ENCODE measurements around the gene FGGY. TPM values are rescaled to one million over a fixed set of nuclear protein-coding genes. Genes with fewer than 3 reads are reported as not detected.

Gene FGGY
- total RNA-seq, 1 donor = 24.6 TPM

DNA sequence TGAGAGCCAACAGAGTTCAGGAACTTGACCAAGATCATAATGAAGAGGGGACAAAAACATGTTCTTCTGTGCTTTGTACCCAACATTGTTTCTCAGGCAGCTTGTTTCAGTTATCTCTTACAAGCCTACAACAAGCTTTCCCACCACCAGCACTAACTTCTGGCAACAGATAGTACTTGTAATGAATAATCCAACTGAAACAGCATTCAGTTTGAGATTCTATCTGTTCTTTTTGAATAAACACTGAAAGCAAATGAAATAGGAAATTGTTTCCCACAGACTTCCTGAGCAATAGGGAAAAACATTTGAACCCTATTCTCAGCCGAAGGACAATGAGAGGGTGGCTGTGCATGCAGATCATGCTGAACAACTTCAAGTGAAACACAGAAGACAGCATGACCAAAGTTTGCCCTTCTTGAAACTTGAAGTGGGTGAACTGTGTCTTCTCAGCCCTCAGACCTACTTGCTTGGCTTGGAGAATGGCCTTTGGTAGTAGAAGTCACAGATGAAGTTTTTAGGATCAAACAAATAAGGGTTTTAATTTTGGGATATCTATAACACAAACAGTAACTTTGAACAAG lies 506.7 kb downstream of the FGGY start:
- TF ChIP-seq, protein P1, sequence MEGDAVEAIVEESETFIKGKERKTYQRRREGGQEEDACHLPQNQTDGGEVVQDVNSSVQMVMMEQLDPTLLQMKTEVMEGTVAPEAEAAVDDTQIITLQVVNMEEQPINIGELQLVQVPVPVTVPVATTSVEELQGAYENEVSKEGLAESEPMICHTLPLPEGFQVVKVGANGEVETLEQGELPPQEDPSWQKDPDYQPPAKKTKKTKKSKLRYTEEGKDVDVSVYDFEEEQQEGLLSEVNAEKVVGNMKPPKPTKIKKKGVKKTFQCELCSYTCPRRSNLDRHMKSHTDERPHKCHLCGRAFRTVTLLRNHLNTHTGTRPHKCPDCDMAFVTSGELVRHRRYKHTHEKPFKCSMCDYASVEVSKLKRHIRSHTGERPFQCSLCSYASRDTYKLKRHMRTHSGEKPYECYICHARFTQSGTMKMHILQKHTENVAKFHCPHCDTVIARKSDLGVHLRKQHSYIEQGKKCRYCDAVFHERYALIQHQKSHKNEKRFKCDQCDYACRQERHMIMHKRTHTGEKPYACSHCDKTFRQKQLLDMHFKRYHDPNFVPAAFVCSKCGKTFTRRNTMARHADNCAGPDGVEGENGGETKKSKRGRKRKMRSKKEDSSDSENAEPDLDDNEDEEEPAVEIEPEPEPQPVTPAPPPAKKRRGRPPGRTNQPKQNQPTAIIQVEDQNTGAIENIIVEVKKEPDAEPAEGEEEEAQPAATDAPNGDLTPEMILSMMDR (IDR thresholded peaks at IDR 0.05; ENCODE audit: extremely low read depth, low read depth, low read length) = no peak

DNA sequence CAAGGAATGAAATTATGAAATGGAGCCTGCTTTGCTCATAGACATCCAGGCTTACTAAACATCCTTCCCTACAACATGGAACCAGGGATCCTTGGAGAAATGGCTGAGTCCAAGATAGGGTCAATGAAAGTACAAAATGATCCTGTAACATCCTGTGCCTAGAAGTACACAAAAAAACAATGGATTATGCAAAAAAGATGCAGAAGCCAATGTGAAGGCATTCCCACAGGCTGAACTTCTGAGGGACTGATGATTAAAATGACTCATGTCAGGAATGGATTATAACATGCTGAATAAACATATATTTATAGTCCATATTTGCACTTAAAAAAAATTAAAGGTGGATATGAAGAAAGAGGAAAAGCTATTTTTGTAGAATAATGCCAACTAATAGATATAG lies 507.4 kb downstream of the FGGY start:
- TF ChIP-seq, protein P1 (IDR thresholded peaks at IDR 0.05; ENCODE audit: extremely low read depth, low read depth, low read length) = no peak
- no peaks in the 10 kb centered on the region for H3K4me1 ChIP-seq (ENCODE audit: insufficient read depth, low read length)
- no peaks in the 10 kb centered on the region for H3K27me3 ChIP-seq (ENCODE audit: insufficient read depth, low read length)
- H3K9me3 ChIP-seq (ENCODE audit: low read depth, low read length) = no peaks in the 10 kb centered on the region
- H2AFZ ChIP-seq (ENCODE audit: low read length) = no peak overlapping the region
- H3K4me2 ChIP-seq (ENCODE audit: insufficient read depth, low read length) = no peak overlapping the region
- H3K4me3 ChIP-seq (ENCODE audit: insufficient read depth, low read length) = no peak overlapping the region
- no peaks in the 10 kb centered on the region for H4K20me1 ChIP-seq (ENCODE audit: insufficient read depth, low read length)
- H3K79me2 ChIP-seq (ENCODE audit: insufficient read depth, low read length) = no peaks in the 10 kb centered on the region
- no peaks in the 10 kb centered on the region for H3K36me3 ChIP-seq (ENCODE audit: insufficient read depth, low read length)
- no peak overlapping the region for H3K27ac ChIP-seq (ENCODE audit: low read depth, low read length)
- no peak for DNase-seq (ENCODE audit: insufficient read length, low spot score, missing footprints)

More for the DNA sequence above, 506.7 kb downstream of the FGGY start:
- Histone ChIP-seq H3K36me3 (ENCODE audit: insufficient read depth, low read length) (no peaks in the 10 kb centered on the region), H3K4me1 (ENCODE audit: insufficient read depth, low read length) (no peaks in the 10 kb centered on the region), H3K27me3 (ENCODE audit: insufficient read depth, low read length) (no peaks in the 10 kb centered on the region), H4K20me1 (ENCODE audit: insufficient read depth, low read length) (no peaks in the 10 kb centered on the region), H3K4me3 (ENCODE audit: insufficient read depth, low read length) (no peak overlapping the region), H3K9me3 (ENCODE audit: low read depth, low read length) (no peaks in the 10 kb centered on the region), H3K4me2 (ENCODE audit: insufficient read depth, low read length) (no peak overlapping the region), H3K79me2 (ENCODE audit: insufficient read depth, low read length) (no peaks in the 10 kb centered on the region), H2AFZ (ENCODE audit: low read length) (no peak overlapping the region), H3K27ac (ENCODE audit: low read depth, low read length) (no peak overlapping the region)
- DNase-seq (ENCODE audit: insufficient read length, low spot score, missing footprints) = no peak

DNA sequence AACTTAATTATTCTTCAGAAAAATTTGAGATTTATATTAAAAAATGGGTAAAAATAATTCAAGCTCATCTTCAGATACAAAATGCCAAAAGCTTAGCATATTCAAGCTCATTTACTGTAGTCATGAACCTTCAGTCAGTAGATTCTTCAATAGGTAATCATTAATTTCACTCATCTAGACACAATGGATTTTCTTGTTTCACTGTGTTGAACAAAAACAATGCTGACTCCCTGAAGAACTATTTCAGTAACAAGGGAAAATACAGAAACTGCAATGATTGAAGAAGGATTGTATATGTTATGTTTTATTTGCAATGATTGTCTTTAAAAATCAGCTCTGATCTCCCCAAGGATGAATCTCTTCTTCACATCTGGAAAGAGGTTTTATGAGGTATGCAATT lies 508.7 kb downstream of the FGGY start:
- no peak overlapping the region for H3K4me2 ChIP-seq (ENCODE audit: insufficient read depth, low read length)
- TF ChIP-seq, protein P1 (IDR thresholded peaks at IDR 0.05; ENCODE audit: extremely low read depth, low read depth, low read length) = no peak
- no peaks in the 10 kb centered on the region for H4K20me1 ChIP-seq (ENCODE audit: insufficient read depth, low read length)

More for the DNA sequence above, 508.7 kb downstream of the FGGY start:
- DNase-seq (ENCODE audit: insufficient read length, low spot score, missing footprints) = no peak
- H3K27ac ChIP-seq (ENCODE audit: low read depth, low read length) = no peak overlapping the region
- no peak overlapping the region for H3K4me3 ChIP-seq (ENCODE audit: insufficient read depth, low read length)
- no peak overlapping the region for H2AFZ ChIP-seq (ENCODE audit: low read length)
- H3K9me3 ChIP-seq (ENCODE audit: low read depth, low read length) = no peaks in the 10 kb centered on the region
- H3K4me1 ChIP-seq (ENCODE audit: insufficient read depth, low read length) = no peaks in the 10 kb centered on the region
- no peaks in the 10 kb centered on the region for H3K27me3 ChIP-seq (ENCODE audit: insufficient read depth, low read length)
- H3K79me2 ChIP-seq (ENCODE audit: insufficient read depth, low read length) = no peaks in the 10 kb centered on the region
- no peaks in the 10 kb centered on the region for H3K36me3 ChIP-seq (ENCODE audit: insufficient read depth, low read length)

Small RNA genes lying within 50 kb of the gene (small RNA-seq; reads per million reads assigned to genes)
- not detected for gene MIR4711

Measured in osteoblast (primary cell).